ENCODE data around the gene CALM3. TPM values are rescaled to one million over a fixed set of nuclear protein-coding genes. Genes with fewer than 3 reads are reported as not detected.

Gene CALM3
- total RNA-seq, 1 experiment from 2014 or later: 126 TPM

DNA sequence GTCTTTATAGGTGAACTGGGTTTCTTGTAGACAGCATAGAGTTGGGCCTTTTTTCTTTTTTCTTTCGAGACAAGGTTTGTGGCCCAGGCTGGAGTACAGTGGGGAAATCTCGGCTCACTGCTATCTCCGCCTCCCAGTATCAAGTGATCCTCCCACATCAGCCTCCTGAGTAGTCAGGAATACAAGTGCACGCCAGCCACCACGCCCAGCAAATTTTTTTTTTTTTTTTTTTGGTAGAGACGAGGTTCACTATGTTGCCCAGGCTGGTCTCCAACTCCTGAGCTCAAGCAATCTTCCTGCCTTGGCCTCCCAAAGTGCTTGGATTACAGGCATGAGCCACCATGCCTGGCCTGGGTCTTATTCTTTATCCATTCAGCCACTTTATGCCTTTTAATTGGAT, 5.1 kb upstream of the CALM3 start:
- no peak for DNase-seq (ENCODE audit: low read depth)
- in situ Hi-C loops (cut with HindIII; ENCODE audit: low pct_unique_long_range_greater_than_20kb, low sequenced_read_pairs): no loop called here

DNA sequence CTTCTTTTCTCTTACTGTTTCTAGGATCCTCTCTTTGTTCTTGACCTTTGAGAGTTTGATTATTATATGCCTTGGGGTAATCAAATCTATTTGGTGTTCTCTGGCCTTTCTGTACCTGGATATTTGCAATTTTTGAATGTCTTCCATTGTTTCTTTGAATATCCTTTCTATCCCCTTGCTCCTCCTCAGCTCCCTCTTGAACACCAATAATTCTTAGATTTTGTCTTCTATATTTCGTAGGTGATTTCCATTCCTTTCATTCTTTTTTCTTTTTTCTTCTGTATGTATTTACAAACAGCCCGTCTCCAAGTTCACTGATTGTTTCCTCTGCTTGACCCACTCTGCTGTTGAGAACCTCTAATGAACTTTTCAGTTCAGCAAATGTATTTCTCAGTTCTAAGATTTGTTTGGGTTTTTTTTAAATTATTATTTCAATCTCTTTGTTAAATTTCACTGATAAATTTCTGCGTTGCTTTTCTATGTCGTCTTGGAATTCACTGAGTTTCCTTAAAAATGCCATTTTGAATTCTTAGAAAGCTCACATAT, 2.7 kb upstream of the CALM3 start:
- in situ Hi-C loops (cut with HindIII; ENCODE audit: low pct_unique_long_range_greater_than_20kb, low sequenced_read_pairs): no loop called here
- no peak for DNase-seq (ENCODE audit: low read depth)

DNA sequence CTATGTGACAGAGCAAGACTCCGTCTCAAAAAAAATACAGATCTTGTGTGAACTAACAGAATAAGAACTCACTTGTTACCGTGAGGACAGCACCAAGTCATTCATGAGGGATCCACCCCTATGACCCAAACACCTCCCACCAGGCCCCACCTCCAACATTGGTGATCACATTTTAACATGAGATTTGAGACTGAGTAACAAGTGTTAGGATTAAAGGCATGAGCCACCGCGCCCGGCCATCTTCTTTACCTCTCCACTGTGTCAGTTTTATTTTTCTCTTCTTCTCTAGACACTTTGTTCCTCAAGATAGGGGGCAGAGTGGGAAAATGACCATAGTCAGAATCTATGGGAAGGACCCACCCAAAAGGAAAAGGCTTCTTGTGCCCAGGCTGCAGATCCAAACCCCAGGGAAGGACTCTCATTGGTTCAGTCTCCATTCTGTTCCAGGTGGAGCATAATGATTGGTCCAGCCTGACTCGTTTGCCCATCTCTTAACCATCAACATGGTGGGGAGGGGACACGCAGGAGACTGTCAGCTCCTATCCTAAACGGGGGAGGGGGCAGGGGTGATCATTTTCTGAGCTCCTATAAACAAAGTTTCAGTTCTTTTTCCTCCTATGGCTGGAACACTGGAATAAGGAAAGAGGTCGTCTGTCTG, 1.3 kb upstream of the CALM3 start:
- in situ Hi-C loops (cut with HindIII; ENCODE audit: low pct_unique_long_range_greater_than_20kb, low sequenced_read_pairs): no loop called here
- DNase-seq (ENCODE audit: low read depth): no peak

DNA sequence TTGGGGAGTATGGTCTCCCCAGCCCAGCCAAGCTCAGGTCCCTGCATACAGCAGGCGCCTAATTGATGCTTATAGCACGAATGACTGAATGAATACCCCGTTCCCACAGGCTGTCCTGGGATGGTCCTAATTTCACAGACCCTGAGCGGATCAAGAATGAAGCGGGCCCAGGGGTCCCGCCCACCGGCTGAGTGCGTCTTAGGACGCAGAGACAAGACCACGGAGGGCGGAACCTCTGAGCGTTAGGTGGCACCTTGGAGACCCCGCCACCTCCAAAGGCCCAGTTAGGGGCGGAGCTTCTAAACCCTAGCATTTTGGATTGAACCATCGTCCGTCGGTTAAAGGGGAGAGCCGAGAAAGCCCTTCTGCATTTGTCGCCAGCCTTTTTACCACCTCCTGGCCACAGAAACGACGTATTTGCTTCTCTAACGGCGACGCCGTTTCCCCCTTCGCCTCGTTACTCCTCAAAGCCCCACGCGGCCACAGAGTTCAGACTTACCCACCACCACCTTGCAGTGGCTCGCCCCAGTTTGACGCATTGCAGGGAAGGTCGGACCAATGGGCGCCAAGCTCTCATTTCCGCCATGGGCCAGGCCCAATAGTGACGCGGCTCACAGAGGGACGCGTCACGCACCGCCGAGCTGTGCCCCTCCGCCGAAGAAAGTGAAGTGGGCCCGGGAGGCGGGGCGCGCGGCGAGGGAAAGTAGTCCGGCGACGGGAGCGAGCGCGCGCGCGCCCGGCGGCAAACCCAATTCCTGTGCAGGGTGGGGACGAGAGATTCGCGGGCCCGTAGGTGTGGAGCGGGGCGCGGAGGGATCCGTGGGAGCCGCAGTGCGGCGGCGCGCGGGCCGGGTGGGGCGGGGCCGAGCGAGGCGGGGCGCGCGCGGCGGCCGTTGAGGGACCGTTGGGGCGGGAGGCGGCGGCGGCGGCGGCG, 479 bp upstream of the CALM3 start:
- DNase-seq (ENCODE audit: low read depth): peak; percentile 99
- in situ Hi-C loops (cut with HindIII; ENCODE audit: low pct_unique_long_range_greater_than_20kb, low sequenced_read_pairs): no loop called here

DNA sequence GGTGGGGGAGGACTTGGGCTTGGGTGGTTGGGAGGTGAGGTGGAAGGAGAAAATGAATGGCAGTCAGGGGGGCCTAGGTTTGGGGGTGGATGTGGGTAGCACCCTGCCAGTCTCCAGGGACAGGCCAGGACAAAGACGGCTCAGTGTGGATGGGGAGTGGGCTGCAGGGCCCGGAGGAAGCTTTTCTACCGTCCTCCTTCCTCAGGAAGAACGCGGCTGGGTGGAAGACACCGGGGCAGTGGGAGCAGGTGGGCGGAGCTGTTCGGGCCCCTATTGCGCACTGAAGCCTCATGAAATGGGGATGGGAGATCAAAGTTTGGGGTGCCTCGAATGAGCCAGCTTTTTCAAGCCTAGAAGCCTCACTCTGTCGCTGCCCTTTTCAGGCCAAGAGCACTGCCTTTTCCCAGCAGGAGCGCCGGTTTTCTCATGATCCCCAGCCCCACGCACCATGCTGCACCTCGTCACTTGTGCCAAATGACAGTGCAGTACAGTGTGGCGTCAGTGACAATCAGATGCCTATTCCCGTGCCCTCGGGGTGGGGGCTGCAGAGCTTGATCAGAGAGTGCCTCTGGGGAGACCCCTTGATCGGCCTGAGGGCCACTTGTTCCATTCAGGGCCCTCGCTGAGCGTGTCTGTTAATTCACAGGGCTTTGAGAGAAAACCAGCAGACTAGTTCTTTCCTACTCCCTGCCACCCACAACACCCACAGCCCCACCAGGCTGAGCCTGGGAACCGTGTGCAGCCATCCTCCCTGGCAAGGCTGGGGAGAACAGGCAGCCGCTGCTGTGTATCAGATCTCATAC, 1.5 kb downstream of the CALM3 start:
- in situ Hi-C loops (cut with HindIII; ENCODE audit: low pct_unique_long_range_greater_than_20kb, low sequenced_read_pairs): no loop called here
- DNase-seq (ENCODE audit: low read depth): no peak

DNA sequence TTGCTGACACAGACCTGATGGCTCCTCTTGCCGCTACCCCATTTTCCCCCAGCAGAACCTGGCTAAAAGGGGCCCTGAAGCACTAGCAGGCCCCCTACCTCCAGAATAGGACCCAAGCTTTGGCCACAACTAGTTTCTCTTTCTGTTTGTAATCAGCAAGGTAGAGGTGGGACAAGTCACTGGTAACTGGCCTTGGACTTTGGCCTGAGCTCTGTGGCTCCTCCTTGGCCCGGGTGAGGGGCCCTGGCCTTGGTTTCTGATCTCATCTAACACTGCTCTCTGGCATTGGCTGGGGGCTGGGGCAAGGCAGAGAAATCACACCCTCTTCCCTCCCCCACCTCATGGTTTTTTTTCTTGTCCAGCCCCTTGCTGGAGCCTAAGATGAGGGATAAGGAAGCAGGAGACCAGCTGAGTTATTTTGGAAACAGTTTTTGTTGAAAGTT, 2.1 kb downstream of the CALM3 start:
- in situ Hi-C loops (cut with HindIII; ENCODE audit: low pct_unique_long_range_greater_than_20kb, low sequenced_read_pairs): no loop called here
- peak; percentile 32 for DNase-seq (ENCODE audit: low read depth)

DNA sequence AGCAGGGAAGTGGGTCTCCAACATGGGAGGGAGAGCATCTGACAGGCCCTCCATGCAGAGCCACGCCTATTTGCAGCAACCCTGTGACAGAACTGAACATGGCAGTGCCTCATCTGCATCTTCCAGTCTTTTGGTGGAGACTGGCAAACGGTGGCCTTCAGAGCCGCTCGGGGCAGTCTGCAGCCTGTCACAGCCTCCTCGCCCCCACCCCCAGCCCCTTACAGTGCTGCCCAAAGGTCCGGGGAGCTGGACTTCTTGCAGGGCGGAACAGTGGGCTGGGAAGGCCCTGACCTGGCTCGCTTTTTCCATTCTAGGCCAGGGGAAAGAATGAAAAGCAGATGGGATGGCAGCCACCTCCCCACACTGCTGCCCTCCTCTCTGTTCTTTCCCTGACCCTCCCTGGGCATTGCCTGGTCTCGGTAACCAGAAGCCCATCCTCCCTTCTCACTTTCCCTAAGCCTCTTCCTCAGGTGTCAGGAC, 2.7 kb downstream of the CALM3 start:
- DNase-seq (ENCODE audit: low read depth): no peak
- in situ Hi-C loops (cut with HindIII; ENCODE audit: low pct_unique_long_range_greater_than_20kb, low sequenced_read_pairs): no loop called here

DNA sequence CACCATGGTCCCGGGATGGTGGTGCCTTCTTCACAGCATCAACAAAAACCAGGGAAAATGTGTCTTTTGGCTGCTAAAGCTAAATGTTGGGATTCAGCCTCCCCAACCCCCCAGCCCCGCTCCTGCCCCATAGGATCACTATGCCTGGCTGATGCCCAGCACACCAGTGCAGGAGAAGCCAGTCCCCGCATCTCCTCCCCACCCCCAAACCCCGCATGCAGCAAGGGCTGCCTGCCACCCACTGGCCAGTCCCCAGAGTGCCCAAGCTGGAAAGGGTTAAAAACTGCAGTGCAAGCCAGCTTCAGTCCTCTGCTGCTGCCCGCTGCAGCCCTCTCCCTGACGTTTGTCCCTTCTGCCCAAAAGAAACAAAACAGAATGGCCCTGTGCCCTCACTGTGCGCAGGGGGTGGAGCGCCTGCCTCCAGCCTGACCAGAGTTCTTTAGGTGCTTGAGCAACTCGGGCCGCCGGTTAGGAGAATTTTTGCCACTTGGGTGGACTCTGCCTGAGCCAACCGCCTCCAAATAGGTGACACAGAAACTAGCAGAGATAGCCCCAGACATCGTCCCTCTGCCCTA, 3.7 kb downstream of the CALM3 start:
- no peak for DNase-seq (ENCODE audit: low read depth)
- in situ Hi-C loops (cut with HindIII; ENCODE audit: low pct_unique_long_range_greater_than_20kb, low sequenced_read_pairs): no loop called here

DNA sequence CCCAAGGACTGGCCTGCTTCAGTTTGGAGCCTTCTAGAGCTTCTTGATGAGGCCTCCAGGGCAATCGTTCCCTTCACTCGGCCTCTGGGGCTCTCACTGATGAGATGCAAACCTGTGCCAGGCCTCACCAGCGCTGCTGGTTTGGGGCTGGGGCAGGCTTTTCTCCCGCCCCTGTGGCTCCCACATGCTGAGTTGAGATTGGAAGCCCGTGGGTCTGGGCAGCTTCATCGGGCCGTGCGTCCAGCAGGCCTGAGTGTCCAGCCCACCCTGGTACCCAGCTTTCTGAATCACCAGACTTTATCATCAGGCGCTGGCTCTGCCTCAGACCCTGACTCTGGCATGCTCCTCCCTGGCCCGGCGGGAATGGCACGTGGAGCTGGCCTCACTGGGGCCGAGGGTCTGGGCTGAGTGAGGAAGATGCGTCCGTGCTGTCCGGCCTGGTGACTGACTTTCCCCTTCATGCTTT, 4.3 kb downstream of the CALM3 start:
- no peak for DNase-seq (ENCODE audit: low read depth)
- in situ Hi-C loops (cut with HindIII; ENCODE audit: low pct_unique_long_range_greater_than_20kb, low sequenced_read_pairs): no loop called here

DNA sequence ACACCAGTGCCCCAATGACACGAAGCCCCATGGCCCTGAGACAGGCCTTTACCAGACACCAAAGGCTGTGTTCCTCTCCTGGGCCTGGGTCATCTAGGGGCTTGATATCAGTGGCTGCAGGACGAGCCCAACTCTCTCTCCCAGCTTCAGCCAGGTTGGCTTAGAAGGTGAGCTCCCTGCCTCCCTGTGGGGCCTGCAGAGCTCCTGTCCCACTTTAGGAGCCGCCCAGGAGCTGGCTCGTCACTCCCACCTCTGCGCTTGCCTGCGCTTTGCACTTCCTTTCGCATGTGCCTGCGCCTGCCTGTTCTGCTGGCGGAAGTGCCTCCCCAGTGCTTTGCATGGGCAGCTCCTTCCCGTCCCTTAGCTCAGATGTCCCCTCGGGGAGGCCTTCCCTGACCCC, 4.9 kb downstream of the CALM3 start:
- no peak for DNase-seq (ENCODE audit: low read depth)
- in situ Hi-C loops (cut with HindIII; ENCODE audit: low pct_unique_long_range_greater_than_20kb, low sequenced_read_pairs): no loop called here

DNA sequence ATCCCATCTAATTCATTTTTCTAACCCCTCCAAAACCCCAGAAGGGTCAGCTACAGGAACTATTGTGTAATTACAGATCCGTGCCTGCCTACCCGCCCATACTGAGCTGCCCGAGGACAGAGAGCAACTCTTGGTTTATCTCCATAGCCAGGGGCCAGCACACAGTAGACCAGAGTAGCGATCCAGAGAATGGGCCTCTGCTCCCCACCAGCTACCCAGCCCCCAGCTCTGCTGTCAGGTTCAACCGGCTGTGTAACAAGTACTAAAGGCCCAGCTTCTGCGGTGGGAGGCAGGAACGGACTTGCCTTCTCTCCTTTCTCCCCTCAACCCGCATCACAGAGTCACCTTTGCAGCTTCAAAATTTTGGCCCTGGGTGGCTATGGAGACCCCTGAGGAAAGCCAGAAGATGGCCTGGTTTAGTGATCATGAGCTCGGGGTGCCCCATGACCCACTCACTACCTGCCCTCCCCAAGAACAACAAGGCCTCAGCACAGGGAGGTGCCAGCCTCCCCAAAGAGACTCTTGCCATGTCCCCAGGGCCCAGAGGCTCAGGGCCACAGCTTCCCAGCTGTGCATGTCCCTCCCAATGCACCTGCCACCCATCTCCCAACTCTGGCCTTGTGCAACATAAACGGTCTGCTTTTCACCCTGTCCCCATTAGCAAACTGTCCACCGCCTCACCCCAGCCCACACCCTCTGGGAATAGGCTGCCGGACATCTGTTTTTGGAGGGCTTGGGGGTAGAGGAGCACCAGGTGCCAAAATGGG, 5.7 kb downstream of the CALM3 start:
- in situ Hi-C loops (cut with HindIII; ENCODE audit: low pct_unique_long_range_greater_than_20kb, low sequenced_read_pairs): no loop called here
- no peak for DNase-seq (ENCODE audit: low read depth)

DNA sequence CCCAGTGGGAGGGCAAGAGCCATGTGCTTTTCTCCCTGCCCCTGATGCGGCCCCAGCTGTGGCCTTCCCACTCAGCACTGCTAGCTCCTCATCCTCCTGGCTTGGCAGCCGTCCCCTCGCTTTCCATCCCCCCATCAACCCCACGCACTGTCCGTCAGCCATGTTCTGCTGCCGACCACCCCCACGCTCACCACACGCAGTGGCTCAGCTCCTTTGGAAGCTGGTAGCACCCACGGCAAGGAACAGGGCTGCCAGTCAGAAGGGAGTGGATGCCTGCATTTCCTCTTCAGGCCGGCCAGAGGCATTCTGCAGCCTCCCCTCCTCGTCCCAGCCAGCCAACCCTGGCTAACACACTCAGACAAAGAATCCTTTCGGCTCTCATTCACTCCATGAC, 6.3 kb downstream of the CALM3 start:
- in situ Hi-C loops (cut with HindIII; ENCODE audit: low pct_unique_long_range_greater_than_20kb, low sequenced_read_pairs): no loop called here

DNA sequence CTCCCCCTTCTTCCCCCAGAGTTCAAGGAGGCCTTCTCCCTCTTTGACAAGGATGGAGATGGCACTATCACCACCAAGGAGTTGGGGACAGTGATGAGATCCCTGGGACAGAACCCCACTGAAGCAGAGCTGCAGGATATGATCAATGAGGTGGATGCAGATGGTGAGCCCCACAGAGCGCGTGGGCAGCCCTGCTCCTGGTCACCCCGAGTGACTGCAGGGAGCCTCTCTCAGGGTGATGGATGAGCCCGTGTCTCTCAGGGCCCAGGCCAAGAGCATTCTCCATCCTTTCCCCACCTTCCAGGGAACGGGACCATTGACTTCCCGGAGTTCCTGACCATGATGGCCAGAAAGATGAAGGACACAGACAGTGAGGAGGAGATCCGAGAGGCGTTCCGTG, 7.0 kb downstream of the CALM3 start:
- in situ Hi-C loops (cut with HindIII; ENCODE audit: low pct_unique_long_range_greater_than_20kb, low sequenced_read_pairs): no loop called here
- no peak for DNase-seq (ENCODE audit: low read depth)

More for the DNA sequence above, 6.3 kb downstream of the CALM3 start:
- DNase-seq (ENCODE audit: low read depth): no peak

DNA sequence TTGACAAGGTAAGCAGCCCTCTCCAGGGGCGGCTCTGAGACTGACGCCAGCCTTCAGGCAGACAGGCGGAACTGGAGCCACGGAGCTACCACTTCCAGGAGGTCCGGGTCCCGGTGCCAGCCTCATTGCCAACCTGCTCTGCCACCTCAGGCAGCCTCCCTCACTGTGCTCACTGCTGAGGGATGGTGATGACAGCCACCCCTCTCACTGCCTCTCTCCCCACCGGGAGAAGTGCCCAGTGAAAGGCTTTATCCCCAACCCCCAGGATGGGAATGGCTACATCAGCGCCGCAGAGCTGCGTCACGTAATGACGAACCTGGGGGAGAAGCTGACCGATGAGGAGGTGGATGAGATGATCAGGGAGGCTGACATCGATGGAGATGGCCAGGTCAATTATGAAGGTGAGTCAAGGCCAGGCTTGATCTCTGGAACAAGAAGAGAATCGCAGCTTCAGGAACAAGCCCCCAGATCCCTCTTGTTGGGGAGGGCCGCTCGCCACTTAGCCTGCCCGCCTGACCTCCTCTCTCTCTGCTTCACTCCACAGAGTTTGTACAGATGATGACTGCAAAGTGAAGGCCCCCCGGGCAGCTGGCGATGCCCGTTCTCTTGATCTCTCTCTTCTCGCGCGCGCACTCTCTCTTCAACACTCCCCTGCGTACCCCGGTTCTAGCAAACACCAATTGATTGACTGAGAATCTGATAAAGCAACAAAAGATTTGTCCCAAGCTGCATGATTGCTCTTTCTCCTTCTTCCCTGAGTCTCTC, 7.6 kb downstream of the CALM3 start:
- DNase-seq (ENCODE audit: low read depth): no peak
- in situ Hi-C loops (cut with HindIII; ENCODE audit: low pct_unique_long_range_greater_than_20kb, low sequenced_read_pairs): no loop called here

DNA sequence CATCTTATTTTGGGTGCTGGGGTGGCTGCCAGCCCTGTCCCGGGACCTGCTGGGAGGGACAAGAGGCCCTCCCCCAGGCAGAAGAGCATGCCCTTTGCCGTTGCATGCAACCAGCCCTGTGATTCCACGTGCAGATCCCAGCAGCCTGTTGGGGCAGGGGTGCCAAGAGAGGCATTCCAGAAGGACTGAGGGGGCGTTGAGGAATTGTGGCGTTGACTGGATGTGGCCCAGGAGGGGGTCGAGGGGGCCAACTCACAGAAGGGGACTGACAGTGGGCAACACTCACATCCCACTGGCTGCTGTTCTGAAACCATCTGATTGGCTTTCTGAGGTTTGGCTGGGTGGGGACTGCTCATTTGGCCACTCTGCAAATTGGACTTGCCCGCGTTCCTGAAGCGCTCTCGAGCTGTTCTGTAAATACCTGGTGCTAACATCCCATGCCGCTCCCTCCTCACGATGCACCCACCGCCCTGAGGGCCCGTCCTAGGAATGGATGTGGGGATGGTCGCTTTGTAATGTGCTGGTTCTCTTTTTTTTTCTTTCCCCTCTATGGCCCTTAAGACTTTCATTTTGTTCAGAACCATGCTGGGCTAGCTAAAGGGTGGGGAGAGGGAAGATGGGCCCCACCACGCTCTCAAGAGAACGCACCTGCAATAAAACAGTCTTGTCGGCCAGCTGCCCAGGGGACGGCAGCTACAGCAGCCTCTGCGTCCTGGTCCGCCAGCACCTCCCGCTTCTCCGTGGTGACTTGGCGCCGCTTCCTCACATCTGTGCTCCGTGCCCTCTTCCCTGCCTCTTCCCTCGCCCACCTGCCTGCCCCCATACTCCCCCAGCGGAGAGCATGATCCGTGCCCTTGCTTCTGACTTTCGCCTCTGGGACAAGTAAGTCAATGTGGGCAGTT, 8.6 kb downstream of the CALM3 start:
- DNase-seq (ENCODE audit: low read depth): no peak
- in situ Hi-C loops (cut with HindIII; ENCODE audit: low pct_unique_long_range_greater_than_20kb, low sequenced_read_pairs): no loop called here

DNA sequence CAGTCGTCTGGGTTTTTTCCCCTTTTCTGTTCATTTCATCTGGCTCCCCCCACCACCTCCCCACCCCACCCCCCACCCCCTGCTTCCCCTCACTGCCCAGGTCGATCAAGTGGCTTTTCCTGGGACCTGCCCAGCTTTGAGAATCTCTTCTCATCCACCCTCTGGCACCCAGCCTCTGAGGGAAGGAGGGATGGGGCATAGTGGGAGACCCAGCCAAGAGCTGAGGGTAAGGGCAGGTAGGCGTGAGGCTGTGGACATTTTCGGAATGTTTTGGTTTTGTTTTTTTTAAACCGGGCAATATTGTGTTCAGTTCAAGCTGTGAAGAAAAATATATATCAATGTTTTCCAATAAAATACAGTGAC, 9.3 kb downstream of the CALM3 start:
- no peak for DNase-seq (ENCODE audit: low read depth)
- in situ Hi-C loops (cut with HindIII; ENCODE audit: low pct_unique_long_range_greater_than_20kb, low sequenced_read_pairs): no loop called here
